ENCODE data around the gene CFAP61. TPM values are rescaled to one million over a fixed set of nuclear protein-coding genes. Genes with fewer than 3 reads are reported as not detected.

CFAP61 gene
- total RNA-seq, 1 experiment from 2014 or later, result 0.28 TPM

DNA sequence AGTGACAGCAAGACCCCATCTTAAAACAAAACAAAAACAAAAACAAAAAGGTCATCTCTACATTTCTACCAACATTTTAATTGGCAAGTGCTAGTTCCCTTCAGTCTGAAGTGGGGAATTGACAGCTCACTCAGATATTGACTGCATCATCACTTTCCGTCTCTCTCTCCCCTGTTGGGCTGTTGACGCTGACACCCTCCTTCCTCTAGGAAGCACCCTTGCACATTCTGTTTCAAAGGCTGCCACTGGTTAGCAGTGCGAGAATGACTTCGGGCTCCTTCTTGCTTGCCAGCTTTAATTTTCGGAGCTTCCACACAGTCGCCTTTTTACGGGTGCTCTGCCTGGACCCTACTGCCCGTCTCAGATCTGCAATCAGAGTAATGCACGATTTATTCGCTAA is 218.9 kb downstream of the CFAP61 start:
- in situ Hi-C loops (cut with HindIII; ENCODE audit: low pct_unique_long_range_greater_than_20kb, low sequenced_read_pairs), result no loop called here
- Histone ChIP-seq H3K36me3 (ENCODE audit: control insufficient read depth, insufficient read depth, low read length) (no peaks in the 10 kb centered on the region), H3K27me3 (ENCODE audit: control insufficient read depth, insufficient read depth, low read length) (no peaks in the 10 kb centered on the region; the same call in 1 of the 2 replicates), H3K9me3 (ENCODE audit: control insufficient read depth, insufficient read depth, low read depth, low read length) (no peaks in the 10 kb centered on the region), H3K27ac (ENCODE audit: low read length) (no peak overlapping the region), H3K4me1 (ENCODE audit: control insufficient read depth, insufficient read depth, low read length) (no peaks in the 10 kb centered on the region), H3K4me3 (ENCODE audit: low read depth in 2 of 2, low read length in 2 of 2) (no peak overlapping the region)
- no peak for TF ChIP-seq SIN3A (IDR thresholded peaks at IDR 0.05; ENCODE audit: borderline replicate concordance, insufficient read depth, low read depth, low read length)
- TF ChIP-seq POLR2AphosphoS5 (IDR thresholded peaks at IDR 0.05; ENCODE audit: low read depth, low read length), result no peak
- no peak for TF ChIP-seq REST (IDR thresholded peaks at IDR 0.05; ENCODE audit: insufficient read depth in 1 of 2, low read depth in 2 of 2, low read length in 1 of 2)
- TF ChIP-seq TCF7L2 (IDR thresholded peaks at IDR 0.05; ENCODE audit: low read depth, low read length), result no peak
- TF ChIP-seq CTCF (IDR thresholded peaks at IDR 0.05), result no peak
- ChIA-PET POLR2A (no interaction called here), CTCF (no interaction called here)
- no peak for DNase-seq (ENCODE audit: low read depth, low spot score)
- ATAC-seq, result no peak
- BruUV-seq (replicated peaks), result no TSS peak
- intact Hi-C loops (cut with micrococcal nuclease; ENCODE audit: unreplicated experiment), result no loop called here

DNA sequence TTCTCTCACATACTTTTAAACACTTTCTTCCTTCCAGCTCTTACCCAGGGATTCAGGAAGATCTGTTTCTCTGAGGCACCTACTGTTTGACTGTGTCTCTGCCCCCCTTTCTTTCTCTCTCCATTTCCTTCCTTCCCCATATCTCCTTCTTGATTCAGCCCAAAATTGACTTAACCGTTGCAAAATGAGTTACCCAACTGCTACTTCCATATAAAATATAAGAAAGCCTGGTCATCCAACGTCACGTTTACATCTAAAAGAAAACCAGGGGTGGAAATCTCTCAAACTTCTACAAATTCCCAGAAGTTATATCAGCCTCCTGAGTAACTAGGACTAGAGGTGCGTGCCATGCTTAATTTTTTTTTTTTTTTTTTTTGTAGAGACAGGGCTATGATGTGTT is 220.4 kb downstream of the CFAP61 start:
- TF ChIP-seq SIN3A (IDR thresholded peaks at IDR 0.05; ENCODE audit: borderline replicate concordance, insufficient read depth, low read depth, low read length) (no peak), POLR2AphosphoS5 (IDR thresholded peaks at IDR 0.05; ENCODE audit: low read depth, low read length) (no peak), REST (IDR thresholded peaks at IDR 0.05; ENCODE audit: insufficient read depth in 1 of 2, low read depth in 2 of 2, low read length in 1 of 2) (no peak), CTCF (IDR thresholded peaks at IDR 0.05) (no peak), TCF7L2 (IDR thresholded peaks at IDR 0.05; ENCODE audit: low read depth, low read length) (no peak)
- DNase-seq (ENCODE audit: low read depth, low spot score) (no peak), ATAC-seq (no peak)
- Histone ChIP-seq H3K4me1 (ENCODE audit: control insufficient read depth, insufficient read depth, low read length) (no peaks in the 10 kb centered on the region), H3K9me3 (ENCODE audit: control insufficient read depth, insufficient read depth, low read depth, low read length) (no peaks in the 10 kb centered on the region), H3K27ac (ENCODE audit: low read length) (no peak overlapping the region), H3K36me3 (ENCODE audit: control insufficient read depth, insufficient read depth, low read length) (no peaks in the 10 kb centered on the region), H3K27me3 (ENCODE audit: control insufficient read depth, insufficient read depth, low read length) (no peaks in the 10 kb centered on the region; the same call in 1 of the 2 replicates), H3K4me3 (ENCODE audit: low read depth in 2 of 2, low read length in 2 of 2) (no peak overlapping the region)
- intact Hi-C loops (cut with micrococcal nuclease; ENCODE audit: unreplicated experiment) (no loop called here), in situ Hi-C loops (cut with HindIII; ENCODE audit: low pct_unique_long_range_greater_than_20kb, low sequenced_read_pairs) (no loop called here)
- no TSS peak for BruUV-seq (replicated peaks)
- ChIA-PET CTCF (no interaction called here), POLR2A (no interaction called here)
